ENCODE data around the gene INO80D. TPM values are rescaled to one million over a fixed set of nuclear protein-coding genes. Genes with fewer than 3 reads are reported as not detected.
"Not testable (repeated sequence)": the region's sequence is repeated elsewhere in the genome, so short reads cannot be mapped to it uniquely, and the experiment has no call there.

INO80D gene
- total and polyA plus RNA-seq, 2 donors, result 3.6 to 5.8 TPM

DNA sequence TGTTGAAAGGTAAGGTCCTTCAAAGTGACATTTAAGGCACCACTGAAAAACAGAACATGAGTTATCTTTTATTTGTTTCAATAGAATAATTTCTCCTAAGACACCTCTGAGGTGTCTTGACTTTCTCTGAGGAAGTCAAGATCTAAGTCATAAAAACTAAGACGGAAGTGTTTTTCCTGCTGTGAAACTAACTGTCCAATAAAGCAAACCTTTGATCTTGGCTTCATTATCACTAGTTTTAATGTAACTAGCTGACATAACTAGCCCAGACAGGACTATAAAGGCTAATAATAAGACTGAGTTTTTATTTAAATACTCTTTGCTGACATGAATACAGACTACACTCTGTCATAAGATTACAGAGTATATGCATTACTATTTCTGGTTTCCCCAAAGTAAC lies 36.6 kb downstream of the INO80D start:
- H3K4me1 ChIP-seq (ENCODE audit: control insufficient read depth in 2 of 2, insufficient read depth in 2 of 2, low read length in 2 of 2), result no peaks in the 10 kb centered on the region
- DNase-seq (ENCODE audit: low read depth in 6 of 9, low spot score in 9 of 9), result no peak
- H3K4me3 ChIP-seq (ENCODE audit: low read length in 2 of 2), result no peak overlapping the region
- no peak overlapping the region for H3K27ac ChIP-seq (ENCODE audit: low read depth in 1 of 2, low read length in 1 of 2)
- 52% methylated on average over 1 of the region's 1 CpG for WGBS
- H3K27me3 ChIP-seq (ENCODE audit: control insufficient read depth in 2 of 2, insufficient read depth in 1 of 2, low read length in 1 of 2), result no peaks in the 10 kb centered on the region
- H3K36me3 ChIP-seq (ENCODE audit: control insufficient read depth in 2 of 2, insufficient read depth in 2 of 2, low read length in 1 of 2), result peaks cover 13 to 19% of the 10 kb centered on the region in 2 donors
- H3K9me3 ChIP-seq (ENCODE audit: control insufficient read depth in 2 of 2, insufficient read depth in 1 of 2, low read length in 1 of 2), result no peaks in the 10 kb centered on the region

GRCh38 chr2:206045251-206045650 lies 40.7 kb downstream of the INO80D start:
- no peak overlapping the region for H3K27ac ChIP-seq (ENCODE audit: low read depth in 1 of 2, low read length in 1 of 2)
- 100% methylated on average over 1 of the region's 1 CpG for WGBS
- H3K4me3 ChIP-seq (ENCODE audit: low read length in 2 of 2), result no peak overlapping the region
- peaks cover 12 to 31% of the 10 kb centered on the region in 2 donors for H3K36me3 ChIP-seq (ENCODE audit: control insufficient read depth in 2 of 2, insufficient read depth in 2 of 2, low read length in 1 of 2)
- no peaks in the 10 kb centered on the region for H3K4me1 ChIP-seq (ENCODE audit: control insufficient read depth in 2 of 2, insufficient read depth in 2 of 2, low read length in 2 of 2)
- no peaks in the 10 kb centered on the region for H3K9me3 ChIP-seq (ENCODE audit: control insufficient read depth in 2 of 2, insufficient read depth in 1 of 2, low read length in 1 of 2)
- DNase-seq (ENCODE audit: low read depth in 6 of 9, low spot score in 9 of 9), result no peak
- H3K27me3 ChIP-seq (ENCODE audit: control insufficient read depth in 2 of 2, insufficient read depth in 1 of 2, low read length in 1 of 2), result no peaks in the 10 kb centered on the region

GRCh38 chr2:206040525-206040924 lies 45.4 kb downstream of the INO80D start:
- Histone ChIP-seq H3K27ac (ENCODE audit: low read depth in 1 of 2, low read length in 1 of 2) (no peak overlapping the region), H3K36me3 (ENCODE audit: control insufficient read depth in 2 of 2, insufficient read depth in 2 of 2, low read length in 1 of 2) (peaks cover 21 to 40% of the 10 kb centered on the region in 2 donors), H3K9me3 (ENCODE audit: control insufficient read depth in 2 of 2, insufficient read depth in 1 of 2, low read length in 1 of 2) (no peaks in the 10 kb centered on the region), H3K4me1 (ENCODE audit: control insufficient read depth in 2 of 2, insufficient read depth in 2 of 2, low read length in 2 of 2) (no peaks in the 10 kb centered on the region), H3K27me3 (ENCODE audit: control insufficient read depth in 2 of 2, insufficient read depth in 1 of 2, low read length in 1 of 2) (no peaks in the 10 kb centered on the region), H3K4me3 (ENCODE audit: low read length in 2 of 2) (no peak overlapping the region)
- DNase-seq (ENCODE audit: low read depth in 6 of 9, low spot score in 9 of 9), result no peak
- 96% methylated on average over 5 of the region's 5 CpGs for WGBS

DNA sequence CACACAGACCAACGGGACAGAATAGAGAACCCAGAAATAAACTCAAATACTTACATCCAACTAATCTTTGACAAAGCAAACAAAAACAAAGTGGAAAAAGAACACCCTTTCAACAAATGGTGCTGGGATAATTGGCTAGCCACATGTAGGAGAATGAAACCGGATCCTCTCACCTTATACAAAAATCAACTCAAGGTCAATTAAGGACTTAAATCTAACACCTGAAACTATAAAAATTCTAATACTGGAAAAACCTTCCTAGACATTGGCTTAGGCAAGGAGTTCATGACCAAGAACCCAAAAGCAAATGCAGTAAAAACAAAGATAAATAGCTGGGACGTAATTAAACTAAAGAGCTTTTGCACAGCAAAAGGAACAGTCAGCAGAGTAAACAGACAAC lies 50.6 kb downstream of the INO80D start:
- H3K4me1 ChIP-seq (ENCODE audit: control insufficient read depth in 2 of 2, insufficient read depth in 2 of 2, low read length in 2 of 2); DNase-seq (ENCODE audit: low read depth in 6 of 9, low spot score in 9 of 9); H3K27me3 ChIP-seq (ENCODE audit: control insufficient read depth in 2 of 2, insufficient read depth in 1 of 2, low read length in 1 of 2); H3K4me3 ChIP-seq (ENCODE audit: low read length in 2 of 2); H3K9me3 ChIP-seq (ENCODE audit: control insufficient read depth in 2 of 2, insufficient read depth in 1 of 2, low read length in 1 of 2); H3K27ac ChIP-seq (ENCODE audit: low read depth in 1 of 2, low read length in 1 of 2): not testable (repeated sequence)
- H3K36me3 ChIP-seq (ENCODE audit: control insufficient read depth in 2 of 2, insufficient read depth in 2 of 2, low read length in 1 of 2), result peaks cover 23 to 41% of the 10 kb centered on the region in 2 donors
- 97% methylated on average over 3 of the region's 3 CpGs for WGBS

DNA sequence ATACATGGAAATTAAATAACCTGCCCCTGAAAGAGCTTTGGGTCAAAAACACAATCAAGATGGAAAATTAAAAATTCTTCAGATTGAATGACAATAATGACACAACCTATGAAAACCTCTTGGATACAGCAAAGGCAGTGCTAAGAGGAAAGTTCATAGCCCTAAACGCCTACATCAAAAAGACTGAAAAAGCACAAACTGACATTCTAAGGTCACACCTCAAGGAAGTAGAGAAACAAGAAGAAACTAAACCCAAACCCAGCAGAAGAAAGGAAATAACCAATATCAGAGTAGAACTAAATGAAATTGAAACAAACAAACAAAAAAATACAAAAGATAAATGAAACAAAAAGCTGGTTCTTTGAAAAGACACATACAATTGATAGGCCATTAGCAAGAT lies 52.5 kb downstream of the INO80D start:
- not testable (repeated sequence) for H3K27ac ChIP-seq (ENCODE audit: low read depth in 1 of 2, low read length in 1 of 2); DNase-seq (ENCODE audit: low read depth in 6 of 9, low spot score in 9 of 9); H3K4me3 ChIP-seq (ENCODE audit: low read length in 2 of 2); H3K4me1 ChIP-seq (ENCODE audit: control insufficient read depth in 2 of 2, insufficient read depth in 2 of 2, low read length in 2 of 2); H3K9me3 ChIP-seq (ENCODE audit: control insufficient read depth in 2 of 2, insufficient read depth in 1 of 2, low read length in 1 of 2); H3K27me3 ChIP-seq (ENCODE audit: control insufficient read depth in 2 of 2, insufficient read depth in 1 of 2, low read length in 1 of 2)
- 90% methylated on average over 1 of the region's 1 CpG for WGBS
- H3K36me3 ChIP-seq (ENCODE audit: control insufficient read depth in 2 of 2, insufficient read depth in 2 of 2, low read length in 1 of 2), result peaks cover 17 to 26% of the 10 kb centered on the region in 2 donors

- Histone ChIP-seq H3K36me3 (ENCODE audit: control insufficient read depth in 2 of 2, insufficient read depth in 2 of 2, low read length in 1 of 2) (peaks cover 24 to 33% of the 10 kb centered on the region in 2 donors), H3K27ac (ENCODE audit: low read depth in 1 of 2, low read length in 1 of 2) (no peak overlapping the region), H3K4me3 (ENCODE audit: low read length in 2 of 2) (no peak overlapping the region), H3K27me3 (ENCODE audit: control insufficient read depth in 2 of 2, insufficient read depth in 1 of 2, low read length in 1 of 2) (no peaks in the 10 kb centered on the region), H3K4me1 (ENCODE audit: control insufficient read depth in 2 of 2, insufficient read depth in 2 of 2, low read length in 2 of 2) (no peaks in the 10 kb centered on the region), H3K9me3 (ENCODE audit: control insufficient read depth in 2 of 2, insufficient read depth in 1 of 2, low read length in 1 of 2) (peaks cover 0 to 3% of the 10 kb centered on the region in 2 donors)
- 98% methylated on average over 8 of the region's 8 CpGs for WGBS
- no peak for DNase-seq (ENCODE audit: low read depth in 6 of 9, low spot score in 9 of 9)
These were observed 53.9 kb downstream of the INO80D start for GRCh38 chr2:206031950-206032567.

- Histone ChIP-seq H3K4me3 (ENCODE audit: low read length in 2 of 2) (no peak overlapping the region), H3K27ac (ENCODE audit: low read depth in 1 of 2, low read length in 1 of 2) (no peak overlapping the region), H3K9me3 (ENCODE audit: control insufficient read depth in 2 of 2, insufficient read depth in 1 of 2, low read length in 1 of 2) (peaks cover 0 to 3% of the 10 kb centered on the region in 2 donors), H3K36me3 (ENCODE audit: control insufficient read depth in 2 of 2, insufficient read depth in 2 of 2, low read length in 1 of 2) (peaks cover 19 to 30% of the 10 kb centered on the region in 2 donors), H3K4me1 (ENCODE audit: control insufficient read depth in 2 of 2, insufficient read depth in 2 of 2, low read length in 2 of 2) (no peaks in the 10 kb centered on the region), H3K27me3 (ENCODE audit: control insufficient read depth in 2 of 2, insufficient read depth in 1 of 2, low read length in 1 of 2) (no peaks in the 10 kb centered on the region)
- DNase-seq (ENCODE audit: low read depth in 6 of 9, low spot score in 9 of 9), result no peak
- WGBS, result 97% methylated on average over 11 of the region's 11 CpGs
These were observed 54.7 kb downstream of the INO80D start for GRCh38 chr2:206031162-206031784.

- DNase-seq (ENCODE audit: low read depth in 6 of 9, low spot score in 9 of 9), result no peak
- no peaks in the 10 kb centered on the region for H3K27me3 ChIP-seq (ENCODE audit: control insufficient read depth in 2 of 2, insufficient read depth in 1 of 2, low read length in 1 of 2)
- H3K4me3 ChIP-seq (ENCODE audit: low read length in 2 of 2), result no peak overlapping the region
- peaks cover 0 to 3% of the 10 kb centered on the region in 2 donors for H3K9me3 ChIP-seq (ENCODE audit: control insufficient read depth in 2 of 2, insufficient read depth in 1 of 2, low read length in 1 of 2)
- no peaks in the 10 kb centered on the region for H3K4me1 ChIP-seq (ENCODE audit: control insufficient read depth in 2 of 2, insufficient read depth in 2 of 2, low read length in 2 of 2)
- WGBS, result 99% methylated on average over 10 of the region's 10 CpGs
- peaks cover 23 to 36% of the 10 kb centered on the region in 2 donors for H3K36me3 ChIP-seq (ENCODE audit: control insufficient read depth in 2 of 2, insufficient read depth in 2 of 2, low read length in 1 of 2)
- H3K27ac ChIP-seq (ENCODE audit: low read depth in 1 of 2, low read length in 1 of 2), result no peak overlapping the region
These were observed 57.9 kb downstream of the INO80D start for GRCh38 chr2:206028101-206028500.

- WGBS, result 97% methylated on average over 8 of the region's 8 CpGs
- Histone ChIP-seq H3K9me3 (ENCODE audit: control insufficient read depth in 2 of 2, insufficient read depth in 1 of 2, low read length in 1 of 2) (no peaks in the 10 kb centered on the region), H3K27ac (ENCODE audit: low read depth in 1 of 2, low read length in 1 of 2) (no peak overlapping the region), H3K4me1 (ENCODE audit: control insufficient read depth in 2 of 2, insufficient read depth in 2 of 2, low read length in 2 of 2) (no peaks in the 10 kb centered on the region), H3K4me3 (ENCODE audit: low read length in 2 of 2) (no peak overlapping the region), H3K27me3 (ENCODE audit: control insufficient read depth in 2 of 2, insufficient read depth in 1 of 2, low read length in 1 of 2) (no peaks in the 10 kb centered on the region), H3K36me3 (ENCODE audit: control insufficient read depth in 2 of 2, insufficient read depth in 2 of 2, low read length in 1 of 2) (peaks cover 17 to 38% of the 10 kb centered on the region in 2 donors)
- no peak for DNase-seq (ENCODE audit: low read depth in 6 of 9, low spot score in 9 of 9)
These were observed 62.8 kb downstream of the INO80D start for GRCh38 chr2:206023183-206023582.
